H7 (cell line): ENCODE measurements around the gene SHROOM3. TPM values are rescaled to one million over a fixed set of nuclear protein-coding genes. Genes with fewer than 3 reads are reported as not detected.
"Not testable (repeated sequence)": the region's sequence is repeated elsewhere in the genome, so short reads cannot be mapped to it uniquely, and the experiment has no call there.

Experiments used
- DNase-seq: peaks from one replicate; pipeline ENCODE4 v3.0.0; 2012
- H3K27me3 ChIP-seq: 2 replicates; pipeline ENCODE4 v1.6.0; 2011; ENCODE audit warnings: mild to moderate bottlenecking, low read length; ENCODE audit not compliant: control insufficient read depth, insufficient read depth
- H3K36me3 ChIP-seq: replicated peaks from 2 replicates; pipeline ENCODE4 v1.5.1; 2011; ENCODE audit warnings: low read length; ENCODE audit not compliant: control insufficient read depth, insufficient read depth
- H3K4me3 ChIP-seq: 2 replicates; pipeline ENCODE4 v1.5.1; 2011; ENCODE audit warnings: low read depth, mild to moderate bottlenecking, control low read depth, low read length, moderate library complexity; ENCODE audit not compliant: insufficient read depth
- total RNA-seq: library from RNA; depleted of rRNA; stranded (reverse); fragments of >200 nt; shearing (Covaris generic); gene quantifications from 2 replicates; pipeline ENCODE4 v1.2.3, GENCODE V29; 2014

Gene SHROOM3
- total RNA-seq, 1 experiment from 2014 or later = 52.8 TPM

DNA sequence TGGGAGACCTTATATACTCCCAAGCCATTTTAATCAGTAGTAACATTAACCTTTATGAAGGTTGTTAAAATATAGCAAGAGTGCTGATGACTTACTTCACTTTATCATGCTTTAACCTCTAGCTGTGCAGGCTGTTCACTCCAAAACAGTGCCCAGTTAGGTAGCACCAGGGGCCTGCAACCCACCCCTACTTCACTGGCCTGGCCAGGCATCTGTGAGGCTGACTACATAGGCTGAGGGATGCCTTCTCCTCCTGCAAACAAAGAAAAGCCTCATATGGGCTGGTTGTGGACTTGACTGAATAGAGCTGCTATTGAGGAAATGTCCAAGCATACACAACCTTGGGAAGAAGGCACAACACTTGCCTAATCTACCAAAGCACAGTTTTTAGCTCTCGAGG lies 172.8 kb downstream of the SHROOM3 start:
- H3K27me3 ChIP-seq = no peaks in the 10 kb centered on the region
- no peaks in the 10 kb centered on the region for H3K36me3 ChIP-seq
- no peak for DNase-seq
- H3K4me3 ChIP-seq = no peak overlapping the region

DNA sequence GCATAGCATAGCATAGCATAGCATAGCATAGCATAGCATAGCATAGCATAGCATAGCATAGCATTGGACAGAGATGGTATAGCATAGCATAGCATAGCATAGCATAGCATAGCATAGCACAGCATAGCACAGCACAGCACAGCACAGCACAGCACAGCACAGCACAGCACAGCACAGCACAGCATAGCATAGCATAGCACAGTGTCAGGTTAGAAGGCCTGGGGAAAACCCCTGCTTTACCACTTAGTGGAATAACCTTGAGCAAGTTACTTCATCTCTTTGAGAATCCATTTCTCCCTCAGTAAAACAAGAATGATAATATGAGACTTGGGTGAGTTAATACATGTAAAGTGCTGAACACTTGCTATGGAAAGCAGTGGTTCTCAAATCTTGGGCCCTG lies 173.5 kb downstream of the SHROOM3 start:
- H3K27me3 ChIP-seq, H3K4me3 ChIP-seq, H3K36me3 ChIP-seq, DNase-seq: not testable (repeated sequence)

DNA sequence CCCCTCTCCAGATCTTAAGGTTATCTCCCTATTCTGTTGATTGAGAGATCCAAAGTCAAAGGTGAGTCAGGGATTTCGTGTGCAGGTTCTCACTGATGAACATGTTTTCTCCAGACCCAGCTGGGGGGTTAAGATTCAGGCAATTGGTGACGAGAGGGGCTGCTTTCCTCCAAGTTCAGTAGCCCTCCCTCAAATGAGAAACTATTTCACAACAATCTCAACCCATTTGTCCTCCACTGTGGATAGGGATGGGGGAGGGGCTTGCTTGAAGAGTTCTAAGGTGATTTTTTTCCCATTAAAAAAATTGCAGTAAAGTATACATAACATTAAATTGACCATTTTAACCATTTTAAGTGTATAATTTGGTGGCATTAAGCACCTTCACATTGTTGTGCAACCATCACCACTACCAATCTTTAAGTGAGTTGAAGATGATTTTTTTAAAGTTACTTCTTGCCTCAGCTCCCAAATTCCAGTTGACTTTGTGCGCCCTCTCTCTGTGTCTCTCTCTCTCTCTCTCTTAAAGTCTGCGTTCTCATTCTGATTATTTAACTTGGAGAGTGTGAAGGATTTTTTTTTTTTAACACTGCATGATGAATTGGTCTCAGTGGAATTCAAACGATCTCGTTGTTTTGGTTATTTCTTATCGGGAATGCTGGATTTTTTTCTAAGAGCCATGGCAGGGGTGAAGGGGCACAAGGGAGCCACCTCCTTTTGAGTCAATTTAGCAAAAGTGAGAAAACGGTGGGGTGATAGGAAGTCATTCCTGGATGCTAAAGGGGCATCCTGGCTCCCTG lies 175.9 kb downstream of the SHROOM3 start:
- no peak overlapping the region for H3K4me3 ChIP-seq
- DNase-seq = no peak
- no peaks in the 10 kb centered on the region for H3K27me3 ChIP-seq

GRCh38 chr4:76611616-76612207 lies 176.7 kb downstream of the SHROOM3 start:
- H3K27me3 ChIP-seq = no peaks in the 10 kb centered on the region

More for the DNA sequence above, 175.9 kb downstream of the SHROOM3 start:
- no peaks in the 10 kb centered on the region for H3K36me3 ChIP-seq

GRCh38 chr4:76614589-76614988 lies 179.6 kb downstream of the SHROOM3 start:
- Histone ChIP-seq H3K27me3 (no peaks in the 10 kb centered on the region), H3K4me3 (no peak overlapping the region), H3K36me3 (no peaks in the 10 kb centered on the region)
- no peak for DNase-seq

More at GRCh38 chr4:76611616-76612207, 176.7 kb downstream of the SHROOM3 start:
- no peaks in the 10 kb centered on the region for H3K36me3 ChIP-seq
- no peak overlapping the region for H3K4me3 ChIP-seq
- no peak for DNase-seq

- no peak overlapping the region for H3K4me3 ChIP-seq
Observed at GRCh38 chr4:76615999-76616398, 181.0 kb downstream of the SHROOM3 start.

DNA sequence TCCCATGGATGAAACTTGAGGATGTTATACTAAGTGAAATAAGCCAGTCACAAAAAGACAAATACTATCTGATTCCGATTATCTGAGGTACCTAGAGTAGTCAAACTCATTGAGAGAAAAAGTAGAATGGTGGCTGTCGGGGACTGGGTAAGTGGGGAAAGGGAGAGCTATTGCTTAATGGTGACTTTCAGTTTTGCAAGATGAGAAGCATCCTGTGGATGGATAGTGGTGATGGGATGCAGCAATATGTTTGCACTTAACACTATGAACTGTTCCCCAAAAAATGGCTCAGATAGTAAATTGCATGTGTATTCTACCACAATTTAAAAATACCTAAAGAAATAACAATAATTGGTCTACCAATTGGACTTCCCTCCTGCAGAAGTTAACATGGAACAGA lies 181.5 kb downstream of the SHROOM3 start:
- no peaks in the 10 kb centered on the region for H3K27me3 ChIP-seq
- DNase-seq = no peak
- no peaks in the 10 kb centered on the region for H3K36me3 ChIP-seq
- H3K4me3 ChIP-seq = no peak overlapping the region

More at GRCh38 chr4:76615999-76616398, 181.0 kb downstream of the SHROOM3 start:
- no peaks in the 10 kb centered on the region for H3K36me3 ChIP-seq
- DNase-seq = no peak
- H3K27me3 ChIP-seq = no peaks in the 10 kb centered on the region

- Histone ChIP-seq H3K27me3 (no peaks in the 10 kb centered on the region), H3K36me3 (no peaks in the 10 kb centered on the region), H3K4me3 (no peak overlapping the region)
- DNase-seq = no peak
Observed at GRCh38 chr4:76620723-76621468, 185.9 kb downstream of the SHROOM3 start.

DNA sequence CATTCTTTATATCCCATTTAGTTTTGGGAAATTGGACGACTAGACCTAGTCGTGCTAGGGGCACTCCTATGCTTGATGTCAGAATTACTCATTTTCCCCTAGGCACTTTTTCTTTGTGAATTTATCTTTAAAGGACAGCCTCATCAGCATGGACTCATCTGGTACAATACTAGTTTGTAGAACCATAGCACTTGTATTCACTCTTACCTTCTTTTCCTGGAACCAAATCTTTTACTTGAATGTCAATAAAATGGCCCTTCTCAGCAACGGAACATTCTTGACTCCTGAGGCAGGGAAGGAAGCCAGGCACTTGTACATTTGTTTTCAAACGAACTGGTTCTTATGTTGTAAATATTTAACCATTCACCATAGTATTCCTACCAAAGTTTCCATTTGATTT lies 187.1 kb downstream of the SHROOM3 start:
- H3K27me3 ChIP-seq = no peaks in the 10 kb centered on the region
- no peak for DNase-seq
- H3K36me3 ChIP-seq = no peaks in the 10 kb centered on the region
- no peak overlapping the region for H3K4me3 ChIP-seq

GRCh38 chr4:76622717-76623116 lies 187.7 kb downstream of the SHROOM3 start:
- H3K27me3 ChIP-seq = no peaks in the 10 kb centered on the region
- H3K4me3 ChIP-seq = no peak overlapping the region
- no peaks in the 10 kb centered on the region for H3K36me3 ChIP-seq
- DNase-seq = no peak

- no peak for DNase-seq
- H3K36me3 ChIP-seq = no peaks in the 10 kb centered on the region
- H3K4me3 ChIP-seq = no peak overlapping the region
- H3K27me3 ChIP-seq = no peaks in the 10 kb centered on the region
Observed at GRCh38 chr4:76623217-76624045, 188.4 kb downstream of the SHROOM3 start.

DNA sequence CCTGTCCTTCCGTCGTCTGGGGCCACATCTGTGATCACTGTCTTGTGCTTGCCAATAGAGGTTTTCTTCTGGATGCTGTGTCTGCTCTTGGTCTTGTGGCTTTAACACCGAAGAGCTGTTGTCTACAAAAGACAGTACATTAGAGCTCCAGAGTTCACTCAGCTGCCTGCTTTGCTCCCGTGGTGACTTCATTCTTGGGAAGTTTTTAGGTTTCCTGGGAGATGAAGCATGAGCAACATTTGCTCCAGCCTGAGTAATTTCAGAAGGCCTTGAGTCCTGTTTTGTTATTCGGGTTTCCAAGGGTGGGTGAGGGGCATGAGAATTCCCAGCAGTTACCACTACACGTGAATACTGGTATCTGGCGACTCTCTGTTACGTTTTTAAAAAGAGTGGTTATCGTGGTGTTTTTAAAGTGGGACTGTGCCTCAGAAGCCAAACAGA lies 189.2 kb downstream of the SHROOM3 start:
- H3K36me3 ChIP-seq = no peaks in the 10 kb centered on the region
- H3K4me3 ChIP-seq = no peak overlapping the region
- no peaks in the 10 kb centered on the region for H3K27me3 ChIP-seq
- DNase-seq = no peak

DNA sequence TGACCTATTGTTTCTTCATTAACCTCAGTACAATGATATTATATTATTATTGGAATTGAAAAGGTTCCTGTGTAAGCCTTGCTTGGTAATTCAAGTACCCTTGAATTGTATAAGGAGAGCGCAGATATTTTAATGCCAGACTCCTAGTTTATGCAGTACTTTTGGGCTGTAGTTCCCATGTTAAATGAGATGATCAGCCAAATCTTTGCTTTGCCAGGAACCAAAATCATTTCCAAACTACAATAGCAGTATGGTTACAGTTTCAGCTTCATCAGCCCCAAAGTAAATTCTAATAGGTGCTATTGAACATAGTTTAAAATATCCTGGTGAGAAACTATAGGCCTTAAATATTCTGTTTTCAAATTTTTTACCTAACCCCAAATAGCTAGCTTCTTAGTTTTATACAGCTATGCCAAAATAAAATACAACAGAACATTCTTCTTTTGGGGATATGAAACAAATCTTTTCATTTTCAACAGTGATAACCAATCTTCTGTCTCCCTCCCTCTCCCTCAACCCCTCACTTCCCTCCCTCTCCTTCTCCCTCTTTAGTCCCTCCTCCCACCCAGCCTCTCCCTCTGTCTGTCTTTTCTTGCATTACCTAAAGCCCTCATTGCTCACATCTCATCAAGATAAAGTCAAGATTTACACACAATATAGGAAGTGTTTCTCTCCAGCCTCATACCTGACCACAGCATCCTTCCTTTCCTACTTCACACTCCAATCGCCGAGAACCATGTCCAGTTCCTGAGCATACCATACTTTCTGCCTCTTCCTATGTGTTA lies 190.1 kb downstream of the SHROOM3 start:
- Histone ChIP-seq H3K4me3 (no peak overlapping the region), H3K27me3 (no peaks in the 10 kb centered on the region), H3K36me3 (no peaks in the 10 kb centered on the region)
- peak; percentile 27 for DNase-seq
